NCI-H187 (cell line): ENCODE data around the gene MORN3.

ENCODE experiments used
- DNase-seq, 2 experiments: peaks; one replicate each; lab custom pipeline; 2025; lab: John Stamatoyannopoulos, UW

Gene MORN3

DNA sequence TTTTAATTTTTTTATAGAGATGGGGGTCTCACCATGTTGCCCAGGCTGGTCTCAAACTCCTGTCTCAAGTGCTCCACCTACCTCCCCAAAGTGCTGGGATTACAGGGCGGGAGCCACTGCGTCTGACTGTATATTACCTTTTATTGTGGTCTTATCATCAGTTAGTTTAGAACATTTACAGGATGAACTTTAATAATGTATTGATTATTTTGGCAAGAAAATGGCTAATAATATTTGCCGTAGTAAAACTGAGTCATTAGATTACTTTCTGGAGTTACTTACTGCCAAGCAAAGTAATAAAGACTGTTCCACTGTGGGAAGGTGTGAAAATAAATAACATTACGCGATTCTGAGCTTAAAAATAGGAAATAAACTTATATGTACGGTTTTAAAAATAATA lies 66.7 kb downstream of the MORN3 start:
- DNase-seq, result no peak

DNA sequence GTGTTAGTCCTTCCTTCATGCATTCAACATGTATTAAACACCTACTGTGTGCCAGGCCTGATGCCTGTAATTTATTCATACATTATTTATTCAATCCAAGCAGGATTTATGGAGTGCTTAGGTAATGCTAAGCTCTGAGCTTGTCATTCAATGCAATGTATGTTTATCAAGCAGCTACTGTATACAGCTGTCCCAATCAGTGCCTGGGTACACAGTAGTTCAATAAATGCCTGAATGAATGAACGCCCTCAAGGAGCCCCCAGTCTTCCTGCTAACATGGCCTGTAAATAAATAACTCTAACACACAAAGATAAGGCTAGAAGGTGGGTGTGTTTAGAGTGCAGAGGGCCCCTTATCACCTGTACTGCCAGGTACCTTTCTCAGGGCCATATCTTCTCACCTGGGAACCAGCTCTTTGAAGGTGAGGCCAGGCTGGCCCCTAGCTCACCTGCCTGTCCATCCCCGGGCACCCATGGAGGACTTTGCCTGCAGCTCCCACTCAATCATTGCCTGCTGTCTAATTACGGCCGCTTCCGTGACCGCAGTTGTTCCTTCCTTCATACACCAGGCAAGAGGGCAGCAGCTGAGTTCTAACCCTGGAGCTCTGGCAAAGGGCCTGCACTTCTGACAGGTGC lies 68.6 kb downstream of the MORN3 start:
- no peak for DNase-seq
